Endodermal cell (in vitro differentiated cells): Measurements from ENCODE around the gene OR10A4. TPM values are rescaled to one million over a fixed set of nuclear protein-coding genes. Genes with fewer than 3 reads are reported as not detected.

Source experiments
- DNase-seq: peaks from one replicate; pipeline ENCODE4 v3.0.0-alpha.2; 2017
- H3K27ac ChIP-seq: 2 replicates; pipeline ENCODE4 v1.5.1; 2013; ENCODE audit warnings: mild to moderate bottlenecking, low read depth, low read length, moderate library complexity
- H3K27me3 ChIP-seq: 2 replicates; pipeline ENCODE4 v1.6.1; 2013; ENCODE audit warnings: mild to moderate bottlenecking, low read length, moderate library complexity; ENCODE audit not compliant: insufficient read depth, control insufficient read depth, poor library complexity, severe bottlenecking
- H3K36me3 ChIP-seq: 2 replicates; pipeline ENCODE4 v1.7.0; 2013; ENCODE audit warnings: mild to moderate bottlenecking, low read length, moderate library complexity; ENCODE audit not compliant: control insufficient read depth, insufficient read depth
- H3K4me1 ChIP-seq: one replicate; pipeline ENCODE4 v1.7.0; 2013; ENCODE audit warnings: low read length; ENCODE audit not compliant: control insufficient read depth, insufficient read depth
- H3K4me3 ChIP-seq: 2 replicates; pipeline ENCODE4 v1.5.1; 2013; ENCODE audit warnings: mild to moderate bottlenecking, low read length, moderate library complexity
- H3K9ac ChIP-seq: 2 replicates; pipeline ENCODE4 v1.6.1; 2013; ENCODE audit warnings: mild to moderate bottlenecking, low read length, moderate library complexity; ENCODE audit not compliant: poor library complexity, severe bottlenecking; ENCODE audit errors: extremely low read depth
- H3K9me3 ChIP-seq: 2 replicates; pipeline ENCODE4 v1.6.1; 2013; ENCODE audit warnings: mild to moderate bottlenecking, low read length, moderate library complexity; ENCODE audit not compliant: control insufficient read depth
- H3K27ac Mint-ChIP-seq: 2 replicates; pipeline ENCODE4 v1.8.0; 2020; ENCODE audit warnings: mixed read lengths
- H3K27me3 Mint-ChIP-seq: 2 replicates; pipeline ENCODE4 v1.8.0; 2021; ENCODE audit warnings: mild to moderate bottlenecking, mixed read lengths; ENCODE audit not compliant: insufficient read depth
- H3K36me3 Mint-ChIP-seq: 2 replicates; pipeline ENCODE4 v1.8.0; 2020; ENCODE audit warnings: low read depth, mixed read lengths
- H3K4me1 Mint-ChIP-seq: 2 replicates; pipeline ENCODE4 v1.8.0; 2020; ENCODE audit warnings: mixed read lengths
- H3K4me3 Mint-ChIP-seq: 2 replicates; pipeline ENCODE4 v1.8.0; 2020; ENCODE audit warnings: mild to moderate bottlenecking, moderate library complexity, mixed read lengths
- H3K9me3 Mint-ChIP-seq: 2 replicates; pipeline ENCODE4 v1.8.0; 2020; ENCODE audit warnings: mild to moderate bottlenecking, mixed read lengths
- WGBS, 2 experiments: methylation state at CpG; one replicate each; pipeline versions ENCODE4 v1.1.5 to v1.1.7; 2013; ENCODE audit warnings: missing lambda C conversion rate in 2 of 2, mixed read lengths in 1 of 2; ENCODE audit not compliant: insufficient coverage in 1 of 2, insufficient read length in 1 of 2; 5-methylcytosine and 5-hydroxymethylcytosine counted together
- total RNA-seq, 2 donors: library from RNA; stranded (reverse); fragmentation: NEBNext Ultra II Directional in 1 of 2; extraction: Animal tissue kit (Norgen Biotek cat#: 25700) in 1 of 2; gene quantifications; 2 replicates in 1 of 2; 3 replicates in 1 of 2; pipeline ENCODE4 v1.2.1, GENCODE V29; 2021
- TF ChIP-seq, protein P1 (sequence below): fragments of 200-600 bp; sonication (generic); conservative IDR thresholded peaks from 2 replicates; pipeline ENCODE4 v1.5.0; 2021; ENCODE audit warnings: antibody characterized with exemption, mild to moderate bottlenecking

The OR10A4 gene
- total RNA-seq, 2 donors from 2014 or later, result not detected

DNA sequence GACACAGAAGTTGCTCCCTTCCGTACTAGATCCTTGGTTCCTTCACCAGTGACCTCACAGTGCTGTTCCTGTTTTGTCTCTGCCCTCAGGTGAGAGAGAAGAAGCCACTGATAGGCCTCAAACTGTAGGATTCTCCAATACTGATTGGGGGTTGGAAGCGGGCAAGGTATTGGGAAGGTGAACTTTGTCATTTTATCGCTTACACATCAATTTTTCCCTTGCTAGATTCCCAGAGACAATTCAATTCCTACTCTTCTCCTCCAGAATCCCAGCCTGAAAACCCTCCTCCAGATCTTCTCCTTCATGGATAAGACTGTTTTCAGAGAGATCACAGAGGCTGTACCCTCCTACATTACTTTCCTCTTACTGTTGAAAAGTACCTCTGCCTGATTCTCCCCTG, 35.0 kb downstream of the OR10A4 start:
- peaks cover 5% of the 10 kb centered on the region for H3K9me3 Mint-ChIP-seq
- no peak overlapping the region for H3K4me3 Mint-ChIP-seq
- TF ChIP-seq, protein P1, sequence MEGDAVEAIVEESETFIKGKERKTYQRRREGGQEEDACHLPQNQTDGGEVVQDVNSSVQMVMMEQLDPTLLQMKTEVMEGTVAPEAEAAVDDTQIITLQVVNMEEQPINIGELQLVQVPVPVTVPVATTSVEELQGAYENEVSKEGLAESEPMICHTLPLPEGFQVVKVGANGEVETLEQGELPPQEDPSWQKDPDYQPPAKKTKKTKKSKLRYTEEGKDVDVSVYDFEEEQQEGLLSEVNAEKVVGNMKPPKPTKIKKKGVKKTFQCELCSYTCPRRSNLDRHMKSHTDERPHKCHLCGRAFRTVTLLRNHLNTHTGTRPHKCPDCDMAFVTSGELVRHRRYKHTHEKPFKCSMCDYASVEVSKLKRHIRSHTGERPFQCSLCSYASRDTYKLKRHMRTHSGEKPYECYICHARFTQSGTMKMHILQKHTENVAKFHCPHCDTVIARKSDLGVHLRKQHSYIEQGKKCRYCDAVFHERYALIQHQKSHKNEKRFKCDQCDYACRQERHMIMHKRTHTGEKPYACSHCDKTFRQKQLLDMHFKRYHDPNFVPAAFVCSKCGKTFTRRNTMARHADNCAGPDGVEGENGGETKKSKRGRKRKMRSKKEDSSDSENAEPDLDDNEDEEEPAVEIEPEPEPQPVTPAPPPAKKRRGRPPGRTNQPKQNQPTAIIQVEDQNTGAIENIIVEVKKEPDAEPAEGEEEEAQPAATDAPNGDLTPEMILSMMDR, result no peak
- Histone ChIP-seq H3K36me3 (no peaks in the 10 kb centered on the region), H3K27me3 (no peaks in the 10 kb centered on the region), H3K9ac (no peak overlapping the region), H3K9me3 (no peaks in the 10 kb centered on the region), H3K4me1 (no peaks in the 10 kb centered on the region), H3K27ac (no peak overlapping the region), H3K4me3 (no peak overlapping the region)
- 89 to 99% methylated on average over 1 to 3 of the region's 3 CpGs for WGBS, 2 experiments
- DNase-seq, result no peak
- no peaks in the 10 kb centered on the region for H3K27me3 Mint-ChIP-seq
- no peak overlapping the region for H3K27ac Mint-ChIP-seq
- no peaks in the 10 kb centered on the region for H3K36me3 Mint-ChIP-seq
- H3K4me1 Mint-ChIP-seq, result no peaks in the 10 kb centered on the region

DNA sequence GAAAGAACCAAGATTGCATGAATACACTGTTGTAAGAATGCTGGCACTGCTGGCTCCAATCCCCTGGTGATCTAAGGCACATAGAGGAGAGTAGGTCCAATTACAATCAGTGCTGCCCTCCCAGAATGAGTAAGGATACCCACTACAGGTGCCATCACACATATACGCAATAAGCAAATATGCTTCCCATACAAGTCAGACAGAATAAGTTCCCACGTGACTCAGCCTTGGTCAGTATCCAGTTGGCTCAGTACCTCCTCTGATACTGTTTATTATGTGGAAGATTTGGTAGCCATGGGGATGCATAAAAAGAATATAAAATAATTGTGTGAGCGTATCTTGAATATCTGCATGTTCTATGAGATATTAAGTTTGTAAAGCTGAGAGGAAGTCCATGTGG, 35.5 kb downstream of the OR10A4 start:
- WGBS, 2 experiments, result 91 to 97% methylated on average over 1 to 3 of the region's 3 CpGs
- Histone ChIP-seq H3K4me1 (no peaks in the 10 kb centered on the region), H3K27me3 (no peaks in the 10 kb centered on the region), H3K27ac (no peak overlapping the region), H3K36me3 (no peaks in the 10 kb centered on the region), H3K9me3 (no peaks in the 10 kb centered on the region), H3K4me3 (no peak overlapping the region), H3K9ac (no peak overlapping the region)
- peaks cover 5% of the 10 kb centered on the region for H3K9me3 Mint-ChIP-seq
- H3K36me3 Mint-ChIP-seq, result no peaks in the 10 kb centered on the region
- no peaks in the 10 kb centered on the region for H3K27me3 Mint-ChIP-seq
- H3K4me1 Mint-ChIP-seq, result no peaks in the 10 kb centered on the region
- no peak overlapping the region for H3K4me3 Mint-ChIP-seq
- DNase-seq, result no peak
- no peak overlapping the region for H3K27ac Mint-ChIP-seq
- TF ChIP-seq, protein P1, result no peak

DNA sequence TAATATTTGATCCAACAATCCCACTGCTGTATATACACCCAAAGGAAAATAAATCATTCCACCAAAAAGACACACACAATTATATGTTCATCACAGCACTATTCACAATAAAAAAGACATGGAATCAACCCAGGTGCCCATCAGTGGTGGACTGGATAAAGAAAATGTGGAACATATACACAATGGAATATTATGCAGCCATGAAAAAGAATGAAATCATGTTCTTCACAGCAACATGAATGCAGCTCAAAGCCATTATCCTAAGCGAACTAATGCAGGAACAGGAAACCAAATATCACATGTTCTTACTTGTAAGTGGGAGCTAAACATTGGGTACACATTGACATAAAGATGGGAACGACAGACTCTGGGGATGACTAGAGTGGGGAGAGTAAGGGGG, 43.3 kb downstream of the OR10A4 start:
- DNase-seq, result no peak

More for the DNA sequence above, 43.3 kb downstream of the OR10A4 start:
- H3K4me1 ChIP-seq, result no peaks in the 10 kb centered on the region
- H3K36me3 Mint-ChIP-seq, result no peaks in the 10 kb centered on the region
- H3K9ac ChIP-seq, result no peak overlapping the region
- no peaks in the 10 kb centered on the region for H3K27me3 ChIP-seq
- no peaks in the 10 kb centered on the region for H3K9me3 ChIP-seq
- H3K27ac ChIP-seq, result no peak overlapping the region
- no peaks in the 10 kb centered on the region for H3K36me3 ChIP-seq
- no peaks in the 10 kb centered on the region for H3K9me3 Mint-ChIP-seq
- H3K27ac Mint-ChIP-seq, result no peak overlapping the region
- no peak overlapping the region for H3K4me3 ChIP-seq
- H3K4me3 Mint-ChIP-seq, result no peak overlapping the region
- no peaks in the 10 kb centered on the region for H3K4me1 Mint-ChIP-seq
- TF ChIP-seq, protein P1, result no peak
- H3K27me3 Mint-ChIP-seq, result no peaks in the 10 kb centered on the region
- 35 to 40% methylated on average over 1 to 2 of the region's 2 CpGs for WGBS, 2 experiments
